Activated T-helper 9 cell treated with anti-CD3 and anti-CD28 coated beads, Interleukin-2, amount 50 U/mL, for 16 hours (primary cell): ENCODE results near the gene SCUBE3.

ENCODE experiments used
- DNase-seq: peaks from one replicate; pipeline ENCODE4 v3.0.0-alpha.2; 2020; ENCODE audit warnings: low read depth

SCUBE3 gene

GRCh38 chr6:35240838-35241801 lies 27.4 kb downstream of the SCUBE3 start:
- DNase-seq: peak; percentile 50

DNA sequence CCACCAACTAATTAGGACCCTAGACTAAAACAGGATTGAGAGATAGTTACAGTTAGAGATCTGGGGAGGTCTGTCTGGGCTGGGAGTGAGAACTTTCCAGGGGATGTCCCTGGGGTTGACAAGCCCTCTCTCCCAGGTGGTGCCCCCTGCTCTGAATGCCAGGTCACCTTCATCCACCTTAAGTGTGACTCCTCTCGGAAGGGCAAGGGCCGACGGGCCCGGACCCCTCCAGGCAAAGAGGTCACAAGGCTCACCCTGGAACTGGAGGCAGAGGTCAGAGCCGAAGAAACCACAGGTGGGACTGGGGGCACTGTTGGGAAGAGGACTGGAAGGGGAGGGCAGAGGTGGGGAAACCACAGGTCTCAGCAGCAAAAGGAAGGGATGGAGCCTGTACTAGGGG lies 28.7 kb downstream of the SCUBE3 start:
- DNase-seq: no peak

DNA sequence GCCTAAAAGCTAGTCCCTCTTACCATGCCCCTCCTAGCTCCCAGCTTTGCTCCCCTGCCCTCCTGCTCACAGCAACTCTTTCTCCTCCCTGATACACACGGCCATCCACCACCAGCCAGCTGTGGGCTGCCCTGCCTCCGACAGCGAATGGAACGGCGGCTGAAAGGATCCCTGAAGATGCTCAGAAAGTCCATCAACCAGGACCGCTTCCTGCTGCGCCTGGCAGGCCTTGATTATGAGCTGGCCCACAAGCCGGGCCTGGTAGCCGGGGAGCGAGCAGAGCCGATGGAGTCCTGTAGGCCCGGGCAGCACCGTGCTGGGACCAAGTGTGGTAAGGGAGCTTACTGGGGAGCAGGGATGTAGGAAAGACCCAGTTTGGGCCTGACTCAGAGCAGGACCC lies 29.1 kb downstream of the SCUBE3 start:
- DNase-seq: no peak

- no peak for DNase-seq
Observed at GRCh38 chr6:35243386-35243958, 29.7 kb downstream of the SCUBE3 start.

DNA sequence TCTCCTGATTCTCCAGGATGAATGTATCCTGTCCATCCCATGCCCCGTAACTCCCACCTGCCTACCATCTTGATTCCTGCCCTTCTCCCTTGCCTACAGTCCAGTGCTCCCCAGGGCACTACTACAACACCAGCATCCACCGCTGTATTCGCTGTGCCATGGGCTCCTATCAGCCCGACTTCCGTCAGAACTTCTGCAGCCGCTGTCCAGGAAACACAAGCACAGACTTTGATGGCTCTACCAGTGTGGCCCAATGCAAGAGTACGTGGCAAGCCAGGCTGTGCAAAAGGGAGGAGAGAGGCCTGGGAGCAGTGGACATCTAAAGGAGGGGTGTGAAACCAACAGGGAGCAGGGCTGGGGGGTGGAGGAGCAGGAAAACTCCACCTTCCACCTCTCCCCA lies 30.8 kb downstream of the SCUBE3 start:
- no peak for DNase-seq

DNA sequence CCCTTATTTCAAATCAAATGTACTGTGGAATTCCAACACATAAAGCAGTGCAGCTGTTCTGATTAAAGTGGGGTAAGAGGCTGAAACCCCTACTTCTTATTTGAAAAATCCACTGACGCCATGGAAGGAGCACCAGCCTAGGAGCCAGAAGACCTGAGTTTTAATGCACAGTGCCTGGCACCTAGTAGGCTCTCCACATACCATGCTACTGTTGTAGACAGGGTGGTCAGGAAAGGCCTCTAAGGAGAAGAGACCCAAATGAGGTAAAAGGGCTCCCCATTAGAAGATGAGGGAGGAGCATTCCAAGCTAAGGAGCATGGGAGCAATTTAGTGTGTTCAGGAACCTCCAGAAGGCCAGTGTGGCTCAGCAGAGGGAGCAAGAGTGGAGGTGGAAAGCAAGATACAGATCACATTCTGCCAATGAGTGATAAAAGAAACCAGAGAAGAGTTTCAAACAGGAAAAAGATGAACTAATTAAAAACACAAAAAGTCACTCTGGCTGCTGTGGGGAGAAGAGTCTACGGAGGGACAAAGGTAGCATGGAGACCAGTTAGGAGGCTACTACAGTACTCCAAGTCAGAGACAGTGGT lies 34.0 kb downstream of the SCUBE3 start:
- no peak for DNase-seq

DNA sequence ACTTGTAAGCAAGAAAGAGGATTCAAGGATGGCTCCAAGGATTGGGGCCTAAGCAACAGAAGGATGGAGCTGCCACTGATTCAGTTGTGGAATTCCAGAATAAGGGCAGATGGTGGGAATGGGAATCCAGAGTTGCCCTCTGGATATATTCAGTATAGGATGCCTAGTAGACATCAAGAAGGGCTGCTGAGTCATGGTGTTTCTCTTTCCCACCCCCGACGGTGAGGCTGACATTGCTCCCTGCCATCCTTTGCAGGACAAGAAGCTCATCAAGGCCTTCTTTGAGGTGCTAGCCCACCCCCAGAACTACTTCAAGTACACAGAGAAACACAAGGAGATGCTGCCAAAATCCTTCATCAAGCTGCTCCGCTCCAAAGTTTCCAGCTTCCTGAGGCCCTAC lies 34.5 kb downstream of the SCUBE3 start:
- DNase-seq: no peak

- no peak for DNase-seq
Observed at GRCh38 chr6:35248965-35249364, 35.2 kb downstream of the SCUBE3 start.

DNA sequence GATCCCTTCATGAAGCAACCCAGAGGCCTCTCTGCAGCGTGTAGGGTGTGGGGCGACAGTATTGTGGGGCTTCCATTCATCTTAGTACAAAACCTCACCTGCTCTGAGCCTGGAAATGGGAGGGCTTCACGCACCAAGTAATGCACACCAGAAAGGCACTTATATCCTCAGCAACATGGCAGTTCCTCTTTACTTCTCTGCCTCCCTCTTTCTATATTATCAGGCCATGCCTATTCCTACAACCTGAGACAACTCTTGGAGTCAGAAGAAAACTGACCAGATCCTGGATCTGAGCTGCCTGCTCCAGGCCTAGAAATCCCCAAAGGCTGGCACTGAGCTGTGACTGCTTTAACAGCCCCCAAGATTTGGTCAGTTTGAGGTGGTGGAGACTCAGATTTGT lies 38.2 kb downstream of the SCUBE3 start:
- no peak for DNase-seq

DNA sequence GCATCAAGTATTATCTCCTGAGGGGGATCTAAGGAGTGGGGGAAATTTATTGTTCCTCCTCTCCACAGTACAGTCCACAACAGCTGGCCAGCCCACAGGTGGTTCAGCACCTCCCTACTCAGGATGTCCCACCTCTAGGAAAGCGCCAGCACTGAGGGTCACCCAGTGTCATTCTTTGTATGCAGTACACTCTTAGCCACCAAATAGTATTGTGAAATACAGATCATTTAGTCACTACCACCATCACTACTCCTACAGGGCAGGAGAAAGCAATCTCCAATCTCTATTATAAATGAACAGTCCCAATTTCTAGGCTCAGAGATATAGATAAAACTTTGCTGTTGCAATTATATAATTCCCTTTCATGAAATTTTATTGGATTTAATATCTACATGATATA lies 39.5 kb downstream of the SCUBE3 start:
- DNase-seq: no peak

DNA sequence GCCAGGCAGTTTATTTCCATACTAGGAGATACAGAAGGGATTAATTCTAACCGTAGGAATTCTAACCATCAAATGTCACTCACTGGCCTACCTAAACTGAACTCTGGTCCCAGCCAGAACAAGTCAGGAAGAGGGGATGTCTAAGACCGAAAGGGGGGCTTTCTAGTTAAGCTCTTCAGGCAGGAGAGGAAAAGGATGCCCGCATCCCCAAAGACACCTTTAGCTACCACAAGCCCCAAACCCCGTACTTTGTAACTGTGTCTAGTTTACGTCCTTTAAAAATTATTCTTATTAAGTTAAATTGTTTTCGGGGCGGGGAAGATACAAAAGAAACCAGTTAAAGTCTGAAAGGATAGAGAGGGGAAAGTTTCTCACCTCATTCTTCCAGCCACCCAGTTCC lies 44.6 kb downstream of the SCUBE3 start:
- DNase-seq: no peak

- DNase-seq: no peak
Observed at GRCh38 chr6:35258858-35259193, 45.1 kb downstream of the SCUBE3 start.

- peak; percentile 87 for DNase-seq
Observed at GRCh38 chr6:35259194-35259947, 45.6 kb downstream of the SCUBE3 start, which contains the start of gene ZNF76. ZNF76 (plus strand) TSS chr6:35259735; CDS start chr6:35281152, 21,417 bp downstream.

DNA sequence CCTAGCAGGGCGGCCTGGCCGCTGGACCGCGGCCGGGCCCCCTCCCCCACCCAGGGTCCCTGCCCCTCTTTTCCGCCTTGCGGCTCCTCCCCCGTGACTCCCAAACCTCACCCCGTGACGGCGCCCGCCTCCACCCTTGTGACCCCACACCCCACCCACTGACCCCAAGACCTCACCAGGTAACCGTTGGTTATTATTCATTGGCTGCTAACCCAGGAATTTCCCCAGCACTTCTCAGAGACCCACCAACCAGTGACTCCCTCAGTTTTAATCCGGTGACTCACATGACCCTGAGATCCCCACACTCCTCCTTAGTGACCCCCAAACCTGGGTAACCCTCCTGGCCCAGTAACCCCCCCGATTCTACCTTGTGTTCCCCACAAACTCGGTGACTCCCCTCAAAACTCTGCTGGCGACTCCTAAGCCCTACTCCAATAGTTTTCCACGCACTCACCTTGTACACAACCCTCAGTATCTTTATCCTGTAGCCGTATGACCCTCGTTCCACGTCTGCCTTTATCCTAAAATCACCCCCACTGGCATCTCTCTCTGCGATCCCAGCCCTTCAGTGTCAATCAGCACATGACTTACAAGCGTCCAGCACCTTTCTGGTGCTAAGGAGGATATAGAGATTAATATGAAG lies 46.3 kb downstream of the SCUBE3 start:
- DNase-seq: peak; percentile 70

DNA sequence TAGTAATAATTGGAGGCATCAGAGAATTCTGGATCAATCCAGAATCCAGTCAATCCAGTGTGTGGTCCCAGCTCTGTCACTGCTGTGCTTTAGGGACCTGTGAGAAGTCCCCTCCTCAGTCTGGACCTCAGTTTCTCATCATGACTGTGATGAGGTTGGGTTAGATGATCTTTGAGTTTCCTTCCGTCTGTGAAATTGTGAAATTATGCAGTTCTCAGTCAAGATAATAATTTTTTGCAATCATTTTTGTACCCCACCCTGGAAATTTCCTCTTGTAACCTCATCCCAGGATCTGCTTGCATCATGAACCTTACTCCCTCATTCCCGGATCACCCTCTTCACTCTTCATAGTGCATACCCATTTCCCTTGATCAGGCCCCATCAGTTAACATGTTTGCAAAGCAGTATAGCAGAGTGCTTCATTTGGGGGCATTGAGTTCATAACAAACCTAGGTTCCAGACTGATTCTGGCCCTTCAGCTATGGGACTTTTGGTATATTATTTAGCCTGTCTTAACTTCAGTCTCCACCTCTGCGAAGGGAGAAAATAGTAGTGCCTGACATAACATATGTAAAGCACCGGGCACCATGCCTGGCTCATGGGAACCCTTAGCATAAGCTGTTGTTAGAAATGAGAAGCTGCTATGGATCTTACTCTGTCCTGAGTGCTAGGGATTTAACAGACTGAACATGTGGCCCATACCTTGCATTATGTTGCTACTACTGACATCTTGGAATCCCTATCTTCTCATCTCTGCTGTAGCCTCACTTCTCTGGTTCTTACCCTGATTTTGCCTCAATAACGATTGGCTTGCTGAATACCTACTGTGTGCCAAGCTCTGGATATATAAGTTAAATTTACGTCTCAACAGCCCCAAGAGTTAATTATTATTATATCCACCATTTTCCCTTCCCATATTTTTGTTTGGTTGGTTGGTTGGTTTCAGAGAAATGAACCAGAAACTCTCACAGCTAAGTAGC lies 47.1 kb downstream of the SCUBE3 start:
- DNase-seq: no peak

- no peak for DNase-seq
Observed at GRCh38 chr6:35262596-35262995, 48.8 kb downstream of the SCUBE3 start.

GRCh38 chr6:35264550-35265274 lies 51.0 kb downstream of the SCUBE3 start:
- DNase-seq: no peak

GRCh38 chr6:35265523-35265922 lies 51.8 kb downstream of the SCUBE3 start:
- DNase-seq: no peak

- DNase-seq: no peak
Observed at GRCh38 chr6:35267446-35267845, 53.7 kb downstream of the SCUBE3 start.

- no peak for DNase-seq
Observed at GRCh38 chr6:35267897-35268296, 54.1 kb downstream of the SCUBE3 start.
